ENCODE data around the gene NUP210.

Gene NUP210

DNA sequence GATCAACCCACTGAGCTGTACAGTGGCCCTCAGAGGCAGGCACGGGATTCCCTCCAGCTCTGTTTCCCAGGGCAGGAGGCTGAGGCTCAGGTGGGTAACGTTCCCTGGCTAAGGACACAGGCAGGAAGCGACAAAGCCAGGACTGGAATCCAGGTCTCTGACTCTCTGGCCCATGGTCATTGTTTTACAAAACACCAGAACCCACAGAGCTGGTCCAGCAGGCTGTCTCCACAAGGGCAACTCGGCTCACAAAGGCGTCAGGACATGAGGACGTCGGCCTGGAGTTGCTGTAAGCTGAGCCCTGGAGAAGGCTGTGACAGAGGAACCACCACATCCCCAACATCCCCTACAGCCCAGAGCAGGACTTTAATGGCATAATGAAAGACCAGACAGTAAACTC is 30.7 kb downstream of the NUP210 start:
- Histone ChIP-seq H3K4me3 (ENCODE audit: low read length, poor library complexity, severe bottlenecking) (no peak overlapping the region), H3K4me2 (ENCODE audit: low read depth, low read length, poor library complexity, severe bottlenecking) (no peak overlapping the region), H3K79me2 (ENCODE audit: insufficient read depth, low read length) (no peaks in the 10 kb centered on the region), H4K20me1 (ENCODE audit: insufficient read depth, low read length, poor library complexity, severe bottlenecking) (no peaks in the 10 kb centered on the region), H3K4me1 (ENCODE audit: insufficient read depth, low read length, poor library complexity, severe bottlenecking) (no peaks in the 10 kb centered on the region), H3K27me3 (ENCODE audit: insufficient read depth, low read length, poor library complexity, severe bottlenecking) (no peaks in the 10 kb centered on the region), H3K36me3 (ENCODE audit: insufficient read depth, low read length) (peaks cover 100% of the 10 kb centered on the region), H3F3A (ENCODE audit: low read depth) (no peaks in the 10 kb centered on the region), H2AFZ (ENCODE audit: low read length) (no peak overlapping the region), H3K9ac (ENCODE audit: low read depth, low read length, poor library complexity, severe bottlenecking) (no peak overlapping the region), H3K9me2 (replicated peaks; ENCODE audit: low read depth, low read length) (no peaks in the 10 kb centered on the region), H3K9me3 (ENCODE audit: insufficient read depth, low read depth, low read length) (no peaks in the 10 kb centered on the region)
- TF ChIP-seq EZH2phosphoT487 (IDR thresholded peaks at IDR 0.05; ENCODE audit: borderline replicate concordance) (no peak), CTCF (conservative IDR thresholded peaks at IDR 0.05; ENCODE audit: low read length) (no peak)

- no peaks in the 10 kb centered on the region for H3K27me3 ChIP-seq (ENCODE audit: insufficient read depth, low read length, poor library complexity, severe bottlenecking)
- H3K36me3 ChIP-seq (ENCODE audit: insufficient read depth, low read length) = peaks cover 98% of the 10 kb centered on the region
- TF ChIP-seq EZH2phosphoT487 (IDR thresholded peaks at IDR 0.05; ENCODE audit: borderline replicate concordance) = no peak
- TF ChIP-seq CTCF (conservative IDR thresholded peaks at IDR 0.05; ENCODE audit: low read length) = no peak
- H3K9me3 ChIP-seq (ENCODE audit: insufficient read depth, low read depth, low read length) = no peaks in the 10 kb centered on the region
- no peaks in the 10 kb centered on the region for H4K20me1 ChIP-seq (ENCODE audit: insufficient read depth, low read length, poor library complexity, severe bottlenecking)
- H3F3A ChIP-seq (ENCODE audit: low read depth) = no peaks in the 10 kb centered on the region
- H3K4me1 ChIP-seq (ENCODE audit: insufficient read depth, low read length, poor library complexity, severe bottlenecking) = no peaks in the 10 kb centered on the region
- H2AFZ ChIP-seq (ENCODE audit: low read length) = no peak overlapping the region
- H3K4me3 ChIP-seq (ENCODE audit: low read length, poor library complexity, severe bottlenecking) = no peak overlapping the region
- no peak overlapping the region for H3K9ac ChIP-seq (ENCODE audit: low read depth, low read length, poor library complexity, severe bottlenecking)
- H3K79me2 ChIP-seq (ENCODE audit: insufficient read depth, low read length) = no peaks in the 10 kb centered on the region
- no peaks in the 10 kb centered on the region for H3K9me2 ChIP-seq (replicated peaks; ENCODE audit: low read depth, low read length)
- no peak overlapping the region for H3K4me2 ChIP-seq (ENCODE audit: low read depth, low read length, poor library complexity, severe bottlenecking)
Measured at GRCh38 chr3:13388816-13389215, 31.3 kb downstream of the NUP210 start.

GRCh38 chr3:13385373-13385965 is 34.7 kb downstream of the NUP210 start:
- H3K4me2 ChIP-seq (ENCODE audit: low read depth, low read length, poor library complexity, severe bottlenecking) = no peak overlapping the region
- no peaks in the 10 kb centered on the region for H3K4me1 ChIP-seq (ENCODE audit: insufficient read depth, low read length, poor library complexity, severe bottlenecking)
- H3K9me3 ChIP-seq (ENCODE audit: insufficient read depth, low read depth, low read length) = no peaks in the 10 kb centered on the region
- H3K9me2 ChIP-seq (replicated peaks; ENCODE audit: low read depth, low read length) = no peaks in the 10 kb centered on the region
- no peak overlapping the region for H2AFZ ChIP-seq (ENCODE audit: low read length)
- H3K9ac ChIP-seq (ENCODE audit: low read depth, low read length, poor library complexity, severe bottlenecking) = no peak overlapping the region
- H3K36me3 ChIP-seq (ENCODE audit: insufficient read depth, low read length) = peaks cover 95% of the 10 kb centered on the region; the same call in 1 of the 2 replicates
- no peaks in the 10 kb centered on the region for H4K20me1 ChIP-seq (ENCODE audit: insufficient read depth, low read length, poor library complexity, severe bottlenecking)
- no peaks in the 10 kb centered on the region for H3K79me2 ChIP-seq (ENCODE audit: insufficient read depth, low read length)
- H3F3A ChIP-seq (ENCODE audit: low read depth) = no peaks in the 10 kb centered on the region
- H3K4me3 ChIP-seq (ENCODE audit: low read length, poor library complexity, severe bottlenecking) = no peak overlapping the region
- H3K27me3 ChIP-seq (ENCODE audit: insufficient read depth, low read length, poor library complexity, severe bottlenecking) = no peaks in the 10 kb centered on the region
- TF ChIP-seq CTCF (conservative IDR thresholded peaks at IDR 0.05; ENCODE audit: low read length) (no peak), EZH2phosphoT487 (IDR thresholded peaks at IDR 0.05; ENCODE audit: borderline replicate concordance) (no peak)
